Effector CD8-positive, alpha-beta T cell (primary cell): Measurements from ENCODE around the gene NECTIN3.
A peak's percentile ranks its signal among the peaks of the same experiment; 100 is the strongest.

ENCODE experiments used
- DNase-seq: peaks from one replicate; lab custom pipeline; 2025; lab: John Stamatoyannopoulos, UW
- total RNA-seq, 4 experiments: gene quantifications; one replicate each; lab custom pipeline; 2026; lab: John Stamatoyannopoulos, UW

Gene NECTIN3
- 9.0 to 35.9 (median 25.6) reads per million in 4 experiments for total RNA-seq

GRCh38 chr3:111071257-111072030 is at the start of gene NECTIN3:
Gene NECTIN3, plus strand, starts transcription at chr3:111071816. Its CDS starts 202 bp downstream, at chr3:111072018.
- DNase-seq = peak; percentile 77

GRCh38 chr3:111027868-111028267 is 43.7 kb upstream of the NECTIN3 start:
- no peak for DNase-seq

GRCh38 chr3:111031538-111031937 is 40.1 kb upstream of the NECTIN3 start:
- DNase-seq = no peak

GRCh38 chr3:111032677-111033076 is 38.9 kb upstream of the NECTIN3 start:
- no peak for DNase-seq

GRCh38 chr3:111033470-111034050 is 38.1 kb upstream of the NECTIN3 start:
- DNase-seq = no peak

GRCh38 chr3:111035316-111035715 is 36.3 kb upstream of the NECTIN3 start:
- no peak for DNase-seq

GRCh38 chr3:111035902-111036301 is 35.7 kb upstream of the NECTIN3 start:
- DNase-seq = no peak

- DNase-seq = no peak
Measured at GRCh38 chr3:111040959-111041358, 30.7 kb upstream of the NECTIN3 start.

- DNase-seq = no peak
Measured at GRCh38 chr3:111045564-111045963, 26.1 kb upstream of the NECTIN3 start.

GRCh38 chr3:111047042-111047441 is 24.6 kb upstream of the NECTIN3 start:
- DNase-seq = no peak

- DNase-seq = no peak
Measured at GRCh38 chr3:111047812-111048435, 23.7 kb upstream of the NECTIN3 start.

GRCh38 chr3:111051354-111051753 is 20.3 kb upstream of the NECTIN3 start:
- DNase-seq = no peak

GRCh38 chr3:111068574-111068973 is 3.0 kb upstream of the NECTIN3 start:
- DNase-seq = no peak

- no peak for DNase-seq
Measured at GRCh38 chr3:111069974-111070771, 1.4 kb upstream of the NECTIN3 start.

GRCh38 chr3:111070772-111071256 is 802 bp upstream of the NECTIN3 start:
- peak; percentile 16 for DNase-seq

GRCh38 chr3:111072031-111072921 is 660 bp downstream of the NECTIN3 start:
- no peak for DNase-seq

- no peak for DNase-seq
Measured at GRCh38 chr3:111073218-111073617, 1.6 kb downstream of the NECTIN3 start.

- no peak for DNase-seq
Measured at GRCh38 chr3:111076732-111077131, 5.1 kb downstream of the NECTIN3 start.

- DNase-seq = no peak
Measured at GRCh38 chr3:111077369-111077768, 5.8 kb downstream of the NECTIN3 start.

- DNase-seq = no peak
Measured at GRCh38 chr3:111080413-111080812, 8.8 kb downstream of the NECTIN3 start.

GRCh38 chr3:111081008-111081545 is 9.5 kb downstream of the NECTIN3 start:
- no peak for DNase-seq
